ENCODE data around the gene UNC13B.
"Not testable (repeated sequence)": the region's sequence is repeated elsewhere in the genome, so short reads cannot be mapped to it uniquely, and the experiment has no call there.

The UNC13B gene

DNA sequence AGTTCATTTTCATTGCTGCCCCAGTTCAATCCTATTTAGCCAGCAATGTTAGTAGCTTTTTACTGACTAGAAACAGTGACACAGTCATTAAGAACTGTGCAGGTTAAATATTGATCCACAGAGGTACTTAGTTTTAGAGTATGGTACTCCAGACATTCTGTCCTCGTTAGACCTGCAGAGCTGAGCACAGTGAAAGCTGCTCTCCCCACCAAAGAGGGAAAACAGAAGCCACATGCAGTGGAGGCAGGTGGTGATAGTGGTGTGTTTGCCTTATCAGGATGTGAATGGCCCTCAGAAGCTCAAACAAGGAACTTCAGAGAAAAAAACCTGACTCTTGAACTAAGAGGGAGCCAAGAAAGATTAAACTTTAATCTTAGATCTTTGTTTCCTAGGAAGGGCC, 75.5 kb downstream of the UNC13B start:
- H3K9me3 ChIP-seq (ENCODE audit: control extremely low read depth in 1 of 5, control insufficient read depth in 4 of 5, insufficient read depth in 2 of 5, low read depth in 1 of 5, low read length in 4 of 5) = peaks cover 0 to 3% (median 2%) of the 10 kb centered on the region in 5 experiments
- no peaks in the 10 kb centered on the region for H3K4me1 ChIP-seq (ENCODE audit: control extremely low read depth in 1 of 4, control insufficient read depth in 4 of 4, insufficient read depth in 4 of 4, low read length in 3 of 4)
- whole genome bisulfite sequencing (ENCODE audit: insufficient coverage) = 86% methylated on average over 1 of the region's 1 CpG
- no peaks in the 10 kb centered on the region for H3K36me3 ChIP-seq (ENCODE audit: control insufficient read depth in 4 of 4, insufficient read depth in 4 of 4, low read length in 3 of 4)
- CTCF ChIA-PET = no interaction called here
- no peak overlapping the region for H3K27ac ChIP-seq (ENCODE audit: insufficient read depth in 1 of 2, low read depth in 1 of 2, low read length in 2 of 2, poor library complexity in 1 of 2, severe bottlenecking in 2 of 2)
- no peak overlapping the region for H3K4me3 ChIP-seq (ENCODE audit: control insufficient read depth in 1 of 7, extremely low read depth in 1 of 7, insufficient read depth in 4 of 7, low read depth in 2 of 7, low read length in 6 of 7)
- DNase-seq = no peak
- H3K27me3 ChIP-seq (replicated peaks in 2 of 5; ENCODE audit: control insufficient read depth in 4 of 5, insufficient read depth in 5 of 5, low read length in 4 of 5) = no peaks in the 10 kb centered on the region
- POLR2A ChIA-PET = no interaction called here

DNA sequence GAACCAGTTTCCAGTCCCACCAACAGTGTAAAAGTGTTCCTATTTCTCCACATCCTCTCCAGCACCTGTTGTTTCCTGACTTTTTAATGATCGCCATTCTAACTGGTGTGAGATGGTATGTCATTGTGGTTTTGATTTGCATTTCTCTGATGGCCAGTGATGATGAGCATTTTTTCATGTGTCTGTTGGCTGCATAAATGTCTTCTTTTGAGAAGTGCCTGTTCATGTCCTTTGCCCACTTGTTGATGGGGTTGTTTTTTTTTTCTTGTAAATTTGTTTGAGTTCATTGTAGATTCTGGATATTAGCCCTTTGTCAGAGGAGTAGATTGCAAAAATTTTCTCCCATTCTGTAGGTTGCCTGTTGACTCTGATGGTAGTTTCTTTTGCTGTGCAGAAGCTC, 84.1 kb downstream of the UNC13B start:
- POLR2A ChIA-PET = not testable (repeated sequence)
- no CpG with 5 or more reads among the region's 1 CpG for WGBS (ENCODE audit: insufficient coverage)

DNA sequence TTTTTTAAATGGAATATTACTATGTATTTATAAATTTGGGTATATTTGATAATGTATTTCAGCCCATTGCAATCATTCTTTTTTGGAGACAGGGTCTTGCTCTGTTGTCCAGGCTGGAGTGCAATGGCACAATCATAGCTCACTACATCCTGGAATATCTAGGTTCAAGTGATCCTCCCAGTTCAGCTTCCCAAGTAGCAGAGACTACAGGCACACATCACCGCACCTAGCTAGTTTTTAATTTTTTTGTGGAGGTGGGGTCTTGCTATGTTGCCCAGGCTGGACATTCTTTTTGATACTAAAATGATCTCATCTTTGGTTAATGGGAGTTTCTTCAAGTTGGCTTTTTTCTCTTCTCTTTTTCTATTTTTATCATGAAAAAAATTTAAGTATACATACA, 91.3 kb downstream of the UNC13B start:
- DNase-seq = no peak
- Histone ChIP-seq H3K9me3 (ENCODE audit: control extremely low read depth in 1 of 5, control insufficient read depth in 4 of 5, insufficient read depth in 2 of 5, low read depth in 1 of 5, low read length in 4 of 5) (no peaks in the 10 kb centered on the region), H3K4me3 (ENCODE audit: control insufficient read depth in 1 of 7, extremely low read depth in 1 of 7, insufficient read depth in 4 of 7, low read depth in 2 of 7, low read length in 6 of 7) (no peak overlapping the region), H3K4me1 (ENCODE audit: control extremely low read depth in 1 of 4, control insufficient read depth in 4 of 4, insufficient read depth in 4 of 4, low read length in 3 of 4) (no peaks in the 10 kb centered on the region), H3K27me3 (replicated peaks in 2 of 5; ENCODE audit: control insufficient read depth in 4 of 5, insufficient read depth in 5 of 5, low read length in 4 of 5) (no peaks in the 10 kb centered on the region), H3K27ac (ENCODE audit: insufficient read depth in 1 of 2, low read depth in 1 of 2, low read length in 2 of 2, poor library complexity in 1 of 2, severe bottlenecking in 2 of 2) (no peak overlapping the region), H3K36me3 (ENCODE audit: control insufficient read depth in 4 of 4, insufficient read depth in 4 of 4, low read length in 3 of 4) (no peaks in the 10 kb centered on the region)
- ChIA-PET CTCF (interaction anchor here (0.8 to 1.0 kb wide), 2 partner anchors 11 to 41 kb away, joined by 3 read pairs; no protein-coding TSS in a partner anchor), POLR2A (no interaction called here)
- WGBS (ENCODE audit: insufficient coverage) = no CpG with 5 or more reads among the region's 1 CpG

More for the DNA sequence above, 84.1 kb downstream of the UNC13B start:
- DNase-seq; H3K4me1 ChIP-seq (ENCODE audit: control extremely low read depth in 1 of 4, control insufficient read depth in 4 of 4, insufficient read depth in 4 of 4, low read length in 3 of 4); H3K9me3 ChIP-seq (ENCODE audit: control extremely low read depth in 1 of 5, control insufficient read depth in 4 of 5, insufficient read depth in 2 of 5, low read depth in 1 of 5, low read length in 4 of 5); H3K27ac ChIP-seq (ENCODE audit: insufficient read depth in 1 of 2, low read depth in 1 of 2, low read length in 2 of 2, poor library complexity in 1 of 2, severe bottlenecking in 2 of 2); H3K36me3 ChIP-seq (ENCODE audit: control insufficient read depth in 4 of 4, insufficient read depth in 4 of 4, low read length in 3 of 4); CTCF ChIA-PET; H3K27me3 ChIP-seq (replicated peaks in 2 of 5; ENCODE audit: control insufficient read depth in 4 of 5, insufficient read depth in 5 of 5, low read length in 4 of 5); H3K4me3 ChIP-seq (ENCODE audit: control insufficient read depth in 1 of 7, extremely low read depth in 1 of 7, insufficient read depth in 4 of 7, low read depth in 2 of 7, low read length in 6 of 7): not testable (repeated sequence)

DNA sequence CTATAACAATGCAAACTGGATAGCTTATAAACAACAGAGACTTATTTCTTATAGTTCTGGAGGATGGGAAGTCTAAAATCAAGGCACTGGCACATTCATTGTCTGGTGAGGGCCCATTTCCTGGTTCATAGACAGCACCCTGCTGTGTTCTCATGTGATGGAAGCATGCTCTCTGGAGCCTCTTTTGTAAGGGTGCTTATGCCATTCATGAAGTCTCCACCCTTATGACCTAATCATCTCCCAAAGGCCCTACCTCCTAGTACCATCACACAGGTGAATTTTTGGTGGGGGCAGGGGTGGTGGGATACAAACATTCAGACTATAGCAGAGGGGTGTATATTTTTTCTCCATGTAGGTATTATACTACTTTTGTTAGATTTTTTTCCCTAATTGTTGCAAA, 92.4 kb downstream of the UNC13B start:
- DNase-seq = no peak
- ChIA-PET POLR2A (no interaction called here), CTCF (no interaction called here)
- Histone ChIP-seq H3K9me3 (ENCODE audit: control extremely low read depth in 1 of 5, control insufficient read depth in 4 of 5, insufficient read depth in 2 of 5, low read depth in 1 of 5, low read length in 4 of 5) (no peaks in the 10 kb centered on the region), H3K4me3 (ENCODE audit: control insufficient read depth in 1 of 7, extremely low read depth in 1 of 7, insufficient read depth in 4 of 7, low read depth in 2 of 7, low read length in 6 of 7) (no peak overlapping the region), H3K27me3 (replicated peaks in 2 of 5; ENCODE audit: control insufficient read depth in 4 of 5, insufficient read depth in 5 of 5, low read length in 4 of 5) (no peaks in the 10 kb centered on the region), H3K4me1 (ENCODE audit: control extremely low read depth in 1 of 4, control insufficient read depth in 4 of 4, insufficient read depth in 4 of 4, low read length in 3 of 4) (no peaks in the 10 kb centered on the region), H3K27ac (ENCODE audit: insufficient read depth in 1 of 2, low read depth in 1 of 2, low read length in 2 of 2, poor library complexity in 1 of 2, severe bottlenecking in 2 of 2) (no peak overlapping the region), H3K36me3 (ENCODE audit: control insufficient read depth in 4 of 4, insufficient read depth in 4 of 4, low read length in 3 of 4) (no peaks in the 10 kb centered on the region)

DNA sequence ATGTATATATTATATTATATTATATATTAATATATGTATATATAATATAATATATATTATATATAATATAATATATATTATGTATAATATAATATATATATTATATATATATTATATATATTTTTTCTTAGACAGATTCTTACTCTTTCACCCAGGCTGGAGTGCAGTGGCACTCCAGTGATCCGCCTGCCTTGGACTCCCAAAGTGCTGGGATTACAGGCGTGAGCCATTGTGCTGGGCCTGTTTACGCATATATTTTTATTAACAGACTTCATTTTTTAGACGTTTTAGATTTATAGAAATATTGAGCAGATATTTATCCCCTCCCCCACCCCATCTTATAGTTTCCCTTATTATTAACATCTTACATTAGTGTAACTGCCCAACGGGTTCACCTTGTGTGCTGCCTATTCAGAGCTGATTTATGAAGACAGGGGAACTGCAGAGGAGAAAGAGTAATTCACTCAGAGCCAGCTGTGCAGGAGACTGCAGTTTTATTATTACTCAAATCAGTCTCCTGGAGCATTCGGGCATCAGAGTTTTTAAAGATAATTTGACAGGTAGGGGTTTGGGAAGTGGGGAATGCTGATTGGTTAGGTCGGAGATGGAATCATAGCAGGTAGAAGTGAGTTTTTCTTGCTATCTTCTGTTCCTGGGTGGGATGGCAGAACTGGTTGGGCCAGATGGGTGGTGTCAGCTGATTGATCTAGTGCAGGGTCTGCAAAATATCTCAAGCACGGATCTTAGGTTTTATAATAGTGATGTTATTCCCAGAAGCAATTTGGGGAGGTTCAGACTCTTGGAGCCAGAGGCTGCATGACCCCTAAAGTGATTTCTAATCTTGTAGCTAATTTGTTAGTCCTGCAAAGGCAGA, 93.4 kb downstream of the UNC13B start:
- no peaks in the 10 kb centered on the region for H3K4me1 ChIP-seq (ENCODE audit: control extremely low read depth in 1 of 4, control insufficient read depth in 4 of 4, insufficient read depth in 4 of 4, low read length in 3 of 4)
- ChIA-PET POLR2A (interaction anchor here (0.6 kb wide), 1 partner anchor 138 kb away, joined by 3 read pairs; no protein-coding TSS in a partner anchor), CTCF (interaction anchor here (0.9 to 1.5 kb wide), 2 partner anchors 11 to 356 kb away, joined by 3 to 4 read pairs; no protein-coding TSS in a partner anchor)
- no peaks in the 10 kb centered on the region for H3K9me3 ChIP-seq (ENCODE audit: control extremely low read depth in 1 of 5, control insufficient read depth in 4 of 5, insufficient read depth in 2 of 5, low read depth in 1 of 5, low read length in 4 of 5)
- H3K27me3 ChIP-seq (replicated peaks in 2 of 5; ENCODE audit: control insufficient read depth in 4 of 5, insufficient read depth in 5 of 5, low read length in 4 of 5) = no peaks in the 10 kb centered on the region
- DNase-seq = no peak
- no peak overlapping the region for H3K4me3 ChIP-seq (ENCODE audit: control insufficient read depth in 1 of 7, extremely low read depth in 1 of 7, insufficient read depth in 4 of 7, low read depth in 2 of 7, low read length in 6 of 7)
- H3K36me3 ChIP-seq (ENCODE audit: control insufficient read depth in 4 of 4, insufficient read depth in 4 of 4, low read length in 3 of 4) = no peaks in the 10 kb centered on the region
- no peak overlapping the region for H3K27ac ChIP-seq (ENCODE audit: insufficient read depth in 1 of 2, low read depth in 1 of 2, low read length in 2 of 2, poor library complexity in 1 of 2, severe bottlenecking in 2 of 2)
- 93% methylated on average over 5 of the region's 8 CpGs for WGBS (ENCODE audit: insufficient coverage)

DNA sequence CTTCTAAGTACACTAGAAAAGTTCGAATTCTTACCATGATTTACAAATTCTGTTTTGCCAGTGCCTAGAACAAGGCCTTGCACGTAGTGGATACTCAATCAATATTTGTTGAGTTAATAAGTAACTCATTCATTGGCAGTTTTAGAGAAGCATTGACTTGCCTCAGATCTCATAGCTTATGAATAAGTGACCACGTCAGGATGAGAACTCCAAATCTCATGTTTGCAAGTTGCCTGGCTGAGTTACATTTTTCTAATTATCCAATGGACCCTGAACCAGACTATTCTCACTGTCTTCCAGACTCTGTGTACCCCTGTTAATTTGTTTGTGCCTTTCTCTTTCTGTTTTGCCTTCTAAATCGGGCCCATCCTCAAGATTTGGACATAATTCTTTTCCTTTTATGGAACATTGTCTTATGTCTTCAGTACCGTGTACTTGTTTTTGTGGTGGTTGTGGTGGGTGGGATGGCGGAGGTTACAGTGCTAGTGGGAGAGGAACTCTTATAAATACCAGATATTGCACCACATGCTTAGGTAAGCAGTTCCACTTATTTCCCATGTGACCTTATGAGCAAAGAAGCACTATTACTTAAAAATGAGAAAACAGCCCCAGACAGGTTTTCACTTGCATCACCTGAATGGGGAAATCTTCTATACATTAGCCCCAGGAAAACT, 96.3 kb downstream of the UNC13B start:
- DNase-seq = peak in 2 of 3 donors; percentile 9 to 20
- POLR2A ChIA-PET = no interaction called here

More for the DNA sequence above, 96.3 kb downstream of the UNC13B start:
- CTCF ChIA-PET = interaction anchor here (0.6 to 3.9 kb wide), 7 partner anchors 11 to 220 kb away, joined by 3 to 36 read pairs (median 4); partner anchors contain the start of gene ATOSB
- H3K4me3 ChIP-seq (ENCODE audit: control insufficient read depth in 1 of 7, extremely low read depth in 1 of 7, insufficient read depth in 4 of 7, low read depth in 2 of 7, low read length in 6 of 7) = no peak overlapping the region
- no peaks in the 10 kb centered on the region for H3K27me3 ChIP-seq (replicated peaks in 2 of 5; ENCODE audit: control insufficient read depth in 4 of 5, insufficient read depth in 5 of 5, low read length in 4 of 5)
- H3K4me1 ChIP-seq (ENCODE audit: control extremely low read depth in 1 of 4, control insufficient read depth in 4 of 4, insufficient read depth in 4 of 4, low read length in 3 of 4) = no peaks in the 10 kb centered on the region
- 96% methylated on average over 3 of the region's 6 CpGs for WGBS (ENCODE audit: insufficient coverage)
- H3K27ac ChIP-seq (ENCODE audit: insufficient read depth in 1 of 2, low read depth in 1 of 2, low read length in 2 of 2, poor library complexity in 1 of 2, severe bottlenecking in 2 of 2) = no peak overlapping the region
- H3K9me3 ChIP-seq (ENCODE audit: control extremely low read depth in 1 of 5, control insufficient read depth in 4 of 5, insufficient read depth in 2 of 5, low read depth in 1 of 5, low read length in 4 of 5) = no peaks in the 10 kb centered on the region
- no peaks in the 10 kb centered on the region for H3K36me3 ChIP-seq (ENCODE audit: control insufficient read depth in 4 of 4, insufficient read depth in 4 of 4, low read length in 3 of 4)

Measured in common myeloid progenitor, CD34-positive (primary cell).